Spleen (tissue), 7 donors: Measurements from ENCODE around the gene TOM1L2.

Source experiments
- POLR2A ChIP-seq, 3 donors: fragments of 450-650 bp; IDR thresholded peaks; one replicate each; pipeline ENCODE4 v1.5.1; 2017; ENCODE audit warnings: antibody characterized with exemption in 3 of 3, mild to moderate bottlenecking in 1 of 3
- POLR2AphosphoS5 ChIP-seq, 3 donors: sonication (generic); formaldehyde crosslinking; IDR thresholded peaks; one replicate each; pipeline ENCODE4 v1.5.1; 2017; ENCODE audit warnings: antibody characterized with exemption in 3 of 3
- TF ChIP-seq, protein P1 (sequence below), 11 experiments: fragments of 200-600 bp in 7 of 11; fragments of 450-650 bp in 4 of 11; sonication (generic) in 4 of 11; IDR thresholded peaks in 8 of 11; conservative IDR thresholded peaks in 3 of 11; 1 replicate in 7 of 11; 2 replicates in 4 of 11; pipeline versions ENCODE4 v1.4.0 to v1.8.0; 2016 to 2021; ENCODE audit warnings: antibody characterized with exemption in 11 of 11, inconsistent platforms in 4 of 11, mild to moderate bottlenecking in 1 of 11
- donor health status: DM: no; HTN: no; CAD: no; lungs with moderate emphysema.
- donor health status: DM: no; HTN: no; CAD: no.
- donor health status: DM: no; HTN: no; CAD: no.

DNA sequence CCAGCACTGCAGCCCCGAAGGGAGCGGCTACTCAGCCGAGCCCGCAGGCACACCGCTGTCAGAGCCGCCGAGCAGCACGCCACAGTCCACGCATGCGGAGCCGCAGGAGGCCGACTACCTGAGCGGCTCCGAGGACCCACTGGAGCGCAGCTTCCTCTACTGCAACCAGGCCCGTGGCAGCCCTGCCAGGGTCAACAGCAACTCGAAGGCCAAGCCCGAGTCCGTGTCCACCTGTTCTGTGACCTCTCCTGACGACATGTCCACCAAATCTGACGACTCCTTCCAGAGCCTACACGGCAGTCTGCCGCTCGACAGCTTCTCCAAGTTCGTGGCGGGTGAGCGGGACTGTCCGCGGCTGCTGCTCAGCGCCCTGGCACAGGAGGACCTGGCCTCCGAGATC is 177.8 kb downstream of the TOM1L2 start:
- TF ChIP-seq, protein P1, sequence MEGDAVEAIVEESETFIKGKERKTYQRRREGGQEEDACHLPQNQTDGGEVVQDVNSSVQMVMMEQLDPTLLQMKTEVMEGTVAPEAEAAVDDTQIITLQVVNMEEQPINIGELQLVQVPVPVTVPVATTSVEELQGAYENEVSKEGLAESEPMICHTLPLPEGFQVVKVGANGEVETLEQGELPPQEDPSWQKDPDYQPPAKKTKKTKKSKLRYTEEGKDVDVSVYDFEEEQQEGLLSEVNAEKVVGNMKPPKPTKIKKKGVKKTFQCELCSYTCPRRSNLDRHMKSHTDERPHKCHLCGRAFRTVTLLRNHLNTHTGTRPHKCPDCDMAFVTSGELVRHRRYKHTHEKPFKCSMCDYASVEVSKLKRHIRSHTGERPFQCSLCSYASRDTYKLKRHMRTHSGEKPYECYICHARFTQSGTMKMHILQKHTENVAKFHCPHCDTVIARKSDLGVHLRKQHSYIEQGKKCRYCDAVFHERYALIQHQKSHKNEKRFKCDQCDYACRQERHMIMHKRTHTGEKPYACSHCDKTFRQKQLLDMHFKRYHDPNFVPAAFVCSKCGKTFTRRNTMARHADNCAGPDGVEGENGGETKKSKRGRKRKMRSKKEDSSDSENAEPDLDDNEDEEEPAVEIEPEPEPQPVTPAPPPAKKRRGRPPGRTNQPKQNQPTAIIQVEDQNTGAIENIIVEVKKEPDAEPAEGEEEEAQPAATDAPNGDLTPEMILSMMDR (IDR thresholded peaks at IDR 0.05 in 8 of 11, conservative IDR thresholded peaks at IDR 0.05 in 3 of 11): no peak
- TF ChIP-seq POLR2A (IDR thresholded peaks at IDR 0.05) (no peak), POLR2AphosphoS5 (IDR thresholded peaks at IDR 0.05) (no peak)
